ENCODE measurements around the gene SRD5A3. TPM values are rescaled to one million over a fixed set of nuclear protein-coding genes. Genes with fewer than 3 reads are reported as not detected.

Gene SRD5A3
- total RNA-seq, 1 donor from 2014 or later, result 39.5 TPM

DNA sequence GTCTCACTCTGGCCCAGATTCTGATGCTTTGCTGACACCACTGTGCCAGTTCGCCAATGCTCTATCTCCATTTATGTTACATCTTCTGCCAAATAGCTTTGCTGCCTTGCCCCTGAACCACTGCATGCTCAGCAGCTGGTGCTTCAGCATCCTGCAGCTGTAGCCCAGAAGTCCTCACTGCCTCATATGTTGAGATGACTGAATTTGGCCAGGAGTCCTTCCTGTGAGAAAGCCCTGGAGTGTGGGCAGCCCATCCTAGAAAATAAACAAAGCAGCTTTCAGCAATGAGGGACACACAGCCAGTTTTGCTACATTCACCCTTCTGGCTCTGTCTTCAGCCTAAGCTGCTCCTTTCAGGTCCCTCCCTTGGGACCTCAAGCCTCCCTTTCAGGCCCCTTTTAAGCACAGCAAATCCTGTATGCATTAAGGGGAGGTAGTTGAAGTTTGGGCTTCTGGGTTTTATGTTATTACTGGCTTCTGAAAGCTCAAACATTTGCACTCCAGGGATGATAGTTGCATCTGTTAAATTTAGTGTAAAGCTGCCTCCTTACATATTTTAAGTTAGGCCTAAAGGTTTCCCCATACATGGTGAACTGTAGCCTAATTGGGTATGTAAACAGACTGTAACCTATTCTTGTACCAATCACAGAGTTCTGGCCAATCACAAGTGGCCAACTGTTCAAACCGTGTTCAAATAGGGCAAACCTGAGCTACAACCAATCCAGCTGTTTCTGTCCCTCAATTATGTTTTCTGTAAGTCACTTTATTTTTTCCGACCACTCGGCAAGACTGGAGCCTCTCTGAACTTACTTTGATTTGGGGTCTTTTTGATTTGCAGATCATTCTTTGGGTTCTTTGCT lies 47.6 kb downstream of the SRD5A3 start:
- no peak overlapping the region for H3K4me3 Mint-ChIP-seq (ENCODE audit: unreplicated experiment)
- Histone ChIP-seq H3K36me3 (ENCODE audit: insufficient read depth, low read length) (no peaks in the 10 kb centered on the region), H4K20me1 (ENCODE audit: insufficient read depth, low read length) (peaks cover 24% of the 10 kb centered on the region), H3K27me3 (ENCODE audit: insufficient read depth, low read length) (no peaks in the 10 kb centered on the region), H3K27ac (ENCODE audit: low read depth, low read length) (no peak overlapping the region), H3K79me2 (ENCODE audit: insufficient read depth, low read length) (peaks cover 31% of the 10 kb centered on the region), H3K4me3 (ENCODE audit: insufficient read depth, low read depth, low read length) (no peak overlapping the region), H3K9ac (ENCODE audit: low read length) (no peak overlapping the region), H3K4me2 (ENCODE audit: low read length) (no peak overlapping the region), H2AFZ (ENCODE audit: low read depth, low read length) (no peak overlapping the region), H3K9me3 (ENCODE audit: insufficient read depth, low read depth, low read length) (no peaks in the 10 kb centered on the region), H3K4me1 (ENCODE audit: insufficient read depth, low read length) (peaks cover 4% of the 10 kb centered on the region)
- H3K4me1 Mint-ChIP-seq (ENCODE audit: low read depth, unreplicated experiment), result no peaks in the 10 kb centered on the region
- no peaks in the 10 kb centered on the region for H3K27me3 Mint-ChIP-seq (ENCODE audit: low read depth, unreplicated experiment)
- FAIRE-seq, result no peak
- no peak for DNase-seq (ENCODE audit: low read depth)
- peaks cover 3% of the 10 kb centered on the region for H3K9me3 Mint-ChIP-seq (ENCODE audit: unreplicated experiment)
- H3K27ac Mint-ChIP-seq (ENCODE audit: unreplicated experiment), result no peak overlapping the region
- peaks cover 12% of the 10 kb centered on the region for H3K36me3 Mint-ChIP-seq (ENCODE audit: low read depth, unreplicated experiment)
- no peak for TF ChIP-seq EZH2 (IDR thresholded peaks at IDR 0.05; ENCODE audit: insufficient read depth, low read length)
- TF ChIP-seq, protein P1, sequence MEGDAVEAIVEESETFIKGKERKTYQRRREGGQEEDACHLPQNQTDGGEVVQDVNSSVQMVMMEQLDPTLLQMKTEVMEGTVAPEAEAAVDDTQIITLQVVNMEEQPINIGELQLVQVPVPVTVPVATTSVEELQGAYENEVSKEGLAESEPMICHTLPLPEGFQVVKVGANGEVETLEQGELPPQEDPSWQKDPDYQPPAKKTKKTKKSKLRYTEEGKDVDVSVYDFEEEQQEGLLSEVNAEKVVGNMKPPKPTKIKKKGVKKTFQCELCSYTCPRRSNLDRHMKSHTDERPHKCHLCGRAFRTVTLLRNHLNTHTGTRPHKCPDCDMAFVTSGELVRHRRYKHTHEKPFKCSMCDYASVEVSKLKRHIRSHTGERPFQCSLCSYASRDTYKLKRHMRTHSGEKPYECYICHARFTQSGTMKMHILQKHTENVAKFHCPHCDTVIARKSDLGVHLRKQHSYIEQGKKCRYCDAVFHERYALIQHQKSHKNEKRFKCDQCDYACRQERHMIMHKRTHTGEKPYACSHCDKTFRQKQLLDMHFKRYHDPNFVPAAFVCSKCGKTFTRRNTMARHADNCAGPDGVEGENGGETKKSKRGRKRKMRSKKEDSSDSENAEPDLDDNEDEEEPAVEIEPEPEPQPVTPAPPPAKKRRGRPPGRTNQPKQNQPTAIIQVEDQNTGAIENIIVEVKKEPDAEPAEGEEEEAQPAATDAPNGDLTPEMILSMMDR (IDR thresholded peaks at IDR 0.05; ENCODE audit: insufficient read depth, low read depth, low read length), result no peak

DNA sequence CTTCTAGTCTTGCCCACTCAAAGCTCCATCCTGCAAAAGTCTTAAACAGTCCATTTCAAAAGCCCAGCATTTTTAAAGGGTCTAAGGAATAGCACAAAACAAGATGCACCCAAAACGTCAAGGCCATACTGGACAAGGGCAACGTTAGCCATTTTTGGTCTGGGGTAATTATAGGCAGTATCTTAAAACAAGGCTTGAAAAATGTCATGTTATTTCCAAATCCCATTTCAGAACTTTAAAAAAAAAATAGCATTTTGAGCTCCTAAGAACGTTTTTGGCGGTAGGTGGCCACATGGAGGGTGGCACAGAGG lies 49.1 kb downstream of the SRD5A3 start:
- Mint-ChIP-seq H3K4me3 (ENCODE audit: unreplicated experiment) (peak overlapping the region; percentile 94), H3K27ac (ENCODE audit: unreplicated experiment) (peak overlapping the region; percentile 93), H3K9me3 (ENCODE audit: unreplicated experiment) (peaks cover 3% of the 10 kb centered on the region), H3K27me3 (ENCODE audit: low read depth, unreplicated experiment) (no peaks in the 10 kb centered on the region), H3K36me3 (ENCODE audit: low read depth, unreplicated experiment) (peaks cover 12% of the 10 kb centered on the region), H3K4me1 (ENCODE audit: low read depth, unreplicated experiment) (no peaks in the 10 kb centered on the region)
- FAIRE-seq, result no peak
- Histone ChIP-seq H3K79me2 (ENCODE audit: insufficient read depth, low read length) (peaks cover 44% of the 10 kb centered on the region), H2AFZ (ENCODE audit: low read depth, low read length) (peak overlapping the region; percentile 92), H3K9ac (ENCODE audit: low read length) (peak overlapping the region; percentile 98), H3K4me3 (ENCODE audit: insufficient read depth, low read depth, low read length) (peak overlapping the region; percentile 90), H3K9me3 (ENCODE audit: insufficient read depth, low read depth, low read length) (no peaks in the 10 kb centered on the region), H3K36me3 (ENCODE audit: insufficient read depth, low read length) (no peaks in the 10 kb centered on the region), H3K27ac (ENCODE audit: low read depth, low read length) (peak overlapping the region; percentile 89), H3K27me3 (ENCODE audit: insufficient read depth, low read length) (no peaks in the 10 kb centered on the region), H3K4me2 (ENCODE audit: low read length) (peak overlapping the region; percentile 92), H3K4me1 (ENCODE audit: insufficient read depth, low read length) (peaks cover 8% of the 10 kb centered on the region), H4K20me1 (ENCODE audit: insufficient read depth, low read length) (peaks cover 36% of the 10 kb centered on the region)
- DNase-seq (ENCODE audit: low read depth), result no peak
- TF ChIP-seq, protein P1 (IDR thresholded peaks at IDR 0.05; ENCODE audit: insufficient read depth, low read depth, low read length), result no peak
- TF ChIP-seq EZH2 (IDR thresholded peaks at IDR 0.05; ENCODE audit: insufficient read depth, low read length), result no peak
